Right lobe of liver (tissue), 4 donors: ENCODE data around the gene RAB28.

Experiments
- CTCF ChIP-seq, 4 donors: fragments of 200-600 bp in 3 of 4; fragments of 450-650 bp in 1 of 4; IDR thresholded peaks; one replicate each; pipeline versions ENCODE4 v1.5.1 to v1.8.0; 2016 to 2022; ENCODE audit warnings: antibody characterized with exemption in 4 of 4, mild to moderate bottlenecking in 2 of 4
- POLR2A ChIP-seq: fragments of 450-650 bp; IDR thresholded peaks from one replicate; pipeline ENCODE4 v1.6.1; 2017; ENCODE audit warnings: antibody characterized with exemption, mild to moderate bottlenecking
- donor health status: DM: no; HTN: no; CAD: no.
- donor health status: DM: no; HTN: no; CAD: no.
- donor health status: DM: no; HTN: yes; CAD: no.

GRCh38 chr4:13530823-13531624 is 46.9 kb upstream of the RAB28 start:
- TF ChIP-seq CTCF (IDR thresholded peaks at IDR 0.05), result no peak
- no peak for TF ChIP-seq POLR2A
